Kidney (tissue), 14 donors: ENCODE results near the gene AXIN1. TPM values are rescaled to one million over a fixed set of nuclear protein-coding genes. Genes with fewer than 3 reads are reported as not detected.

Experiments used
- DNase-seq, 5 donors: peaks; one replicate each; pipeline ENCODE4 v3.0.0-alpha.2; 2013 to 2020
- FAIRE-seq: peaks from 2 replicates; lab custom pipeline; 2012; peaks lifted over from hg19 to GRCh38; lab: Jason Lieb, UNC
- H3K27ac ChIP-seq, 2 donors: one replicate each; pipeline ENCODE4 v1.7.0; 2013; ENCODE audit warnings: low read depth in 2 of 2, low read length in 2 of 2, inconsistent platforms in 1 of 2
- H3K27me3 ChIP-seq: one replicate; pipeline ENCODE4 v1.7.1; 2013; ENCODE audit warnings: low read length, inconsistent platforms; ENCODE audit not compliant: control insufficient read depth, insufficient read depth
- H3K36me3 ChIP-seq, 3 donors: one replicate each; pipeline versions ENCODE4 v1.7.0 to v1.7.1; 2013; ENCODE audit warnings: low read length in 3 of 3, control low read depth in 1 of 3, inconsistent platforms in 1 of 3; ENCODE audit not compliant: insufficient read depth in 3 of 3, control insufficient read depth in 2 of 3
- H3K4me1 ChIP-seq, 3 donors: one replicate each; pipeline versions ENCODE4 v1.7.0 to v1.7.1; 2013; ENCODE audit warnings: low read length in 3 of 3, inconsistent platforms in 1 of 3, low read depth in 1 of 3; ENCODE audit not compliant: control insufficient read depth in 2 of 3, insufficient read depth in 2 of 3
- H3K4me3 ChIP-seq, 3 donors: one replicate each; pipeline versions ENCODE4 v1.7.0 to v1.8.1; 2013; ENCODE audit warnings: low read length in 3 of 3, control low read depth in 1 of 3, inconsistent platforms in 1 of 3
- H3K9ac ChIP-seq, 3 donors: one replicate each; pipeline versions ENCODE4 v1.7.0 to v1.7.1; 2013; ENCODE audit warnings: low read length in 3 of 3, control low read depth in 1 of 3, inconsistent platforms in 1 of 3
- H3K9me3 ChIP-seq, 3 donors: one replicate each; pipeline versions ENCODE4 v1.7.0 to v1.7.1; 2013; ENCODE audit warnings: low read length in 3 of 3, control low read depth in 1 of 3, inconsistent platforms in 1 of 3; ENCODE audit not compliant: control insufficient read depth in 2 of 3, insufficient read depth in 1 of 3
- CTCF ChIP-seq: IDR thresholded peaks from 3 replicates; pipeline ENCODE4 v1.5.1; 2012; ENCODE audit warnings: mild to moderate bottlenecking, moderate library complexity, borderline replicate concordance; ENCODE audit not compliant: insufficient read depth; ENCODE audit errors: extremely low read depth
- intact Hi-C: fragments of 100-400 bp; cut with DNase I; formaldehyde crosslinking; loops from one replicate; pipeline ENCODE4 v1.11.1; 2022
- polyA plus RNA-seq: library from polyadenylated mRNA; stranded (reverse); fragments of 350-450 nt; fragmentation: Illumina TruSeq; extraction: RNeasy Lipid Tissue Mini Kit (QIAGEN cat#74804); gene quantifications from one replicate; pipeline ENCODE4 v1.2.3, GENCODE V29; 2014; ENCODE audit warnings: low read depth, low replicate concordance; ENCODE audit not compliant: insufficient read depth
- total RNA-seq: library from RNA; stranded (reverse); fragmentation: NEBNext Ultra II Directional; extraction: Animal tissue kit (Norgen Biotek cat#: 25700); gene quantifications from one replicate; pipeline ENCODE4 v1.2.1, GENCODE V29; 2021
- donor health status: control.
- donor health status: control.
- donor health status: control.
- donor health status: control.
- donor health status: control.
- donor health status: DM: yes; HTN: yes; CAD: no.
- donor health status: Normal renal cell carcinoma (clear cell type).

Gene AXIN1
- total and polyA plus RNA-seq, 2 donors from 2014 or later: 9.7 to 24.6 TPM

- FAIRE-seq (no peak), DNase-seq (no peak)
- intact Hi-C loops: no loop called here
- H3K27ac ChIP-seq: no peak overlapping the region
- no peak for TF ChIP-seq CTCF
- no peaks in the 10 kb centered on the region for H3K4me1 ChIP-seq
- no peaks in the 10 kb centered on the region for H3K9me3 ChIP-seq
- no peak overlapping the region for H3K9ac ChIP-seq
- H3K4me3 ChIP-seq: no peak overlapping the region
- H3K27me3 ChIP-seq: no peaks in the 10 kb centered on the region
- H3K36me3 ChIP-seq: peaks cover 0 to 18% (median 18%) of the 10 kb centered on the region in 3 donors
Observed at GRCh38 chr16:311725-312124, 40.8 kb downstream of the AXIN1 start.

- no peak for TF ChIP-seq CTCF
- DNase-seq (no peak), FAIRE-seq (no peak)
- H3K27me3 ChIP-seq: no peaks in the 10 kb centered on the region
- no peaks in the 10 kb centered on the region for H3K9me3 ChIP-seq
- peaks cover 2 to 27% (median 17%) of the 10 kb centered on the region in 3 donors for H3K36me3 ChIP-seq
- H3K27ac ChIP-seq: no peak overlapping the region
- no peak overlapping the region for H3K4me3 ChIP-seq
- intact Hi-C loops: no loop called here
- no peaks in the 10 kb centered on the region for H3K4me1 ChIP-seq
- H3K9ac ChIP-seq: no peak overlapping the region
Observed at GRCh38 chr16:309476-309875, 43.0 kb downstream of the AXIN1 start.

- TF ChIP-seq CTCF: no peak
- H3K36me3 ChIP-seq: peaks cover 2 to 20% (median 6%) of the 10 kb centered on the region in 3 donors
- no peak overlapping the region for H3K9ac ChIP-seq
- no peak overlapping the region for H3K27ac ChIP-seq
- FAIRE-seq (no peak), DNase-seq (no peak)
- H3K4me3 ChIP-seq: no peak overlapping the region
- no peaks in the 10 kb centered on the region for H3K27me3 ChIP-seq
- H3K4me1 ChIP-seq: no peaks in the 10 kb centered on the region
- H3K9me3 ChIP-seq: no peaks in the 10 kb centered on the region
- intact Hi-C loops: no loop called here
Observed at GRCh38 chr16:307691-308312, 44.7 kb downstream of the AXIN1 start.

- Histone ChIP-seq H3K27me3 (no peaks in the 10 kb centered on the region), H3K27ac (no peak overlapping the region), H3K36me3 (peaks cover 2 to 20% (median 6%) of the 10 kb centered on the region in 3 donors), H3K4me1 (no peaks in the 10 kb centered on the region), H3K9me3 (no peaks in the 10 kb centered on the region), H3K4me3 (no peak overlapping the region), H3K9ac (no peak overlapping the region)
- intact Hi-C loops: no loop called here
- no peak for FAIRE-seq
- no peak for DNase-seq
- TF ChIP-seq CTCF: no peak
Observed at GRCh38 chr16:306911-307370, 45.6 kb downstream of the AXIN1 start.
